Osteoblast (primary cell): Measurements from ENCODE around the gene EYS. TPM values are rescaled to one million over a fixed set of nuclear protein-coding genes. Genes with fewer than 3 reads are reported as not detected.

ENCODE experiments used
- DNase-seq: peaks from one replicate; pipeline ENCODE4 v3.0.0; 2011; ENCODE audit warnings: low spot score, mixed read lengths; ENCODE audit not compliant: insufficient read length; ENCODE audit errors: missing footprints
- H2AFZ ChIP-seq: 2 replicates; pipeline ENCODE4 v1.6.0; 2011; ENCODE audit warnings: mild to moderate bottlenecking, low read length
- H3K27ac ChIP-seq: 2 replicates; pipeline ENCODE4 v1.5.1; 2011; ENCODE audit warnings: mild to moderate bottlenecking, low read depth, low read length, moderate library complexity
- H3K27me3 ChIP-seq: 2 replicates; pipeline ENCODE4 v1.6.0; 2012; ENCODE audit warnings: mild to moderate bottlenecking, control low read depth, inconsistent platforms, low read length, moderate library complexity; ENCODE audit not compliant: insufficient read depth
- H3K36me3 ChIP-seq: 2 replicates; pipeline ENCODE4 v1.5.1; 2011; ENCODE audit warnings: mild to moderate bottlenecking, low read length, control low read depth, moderate library complexity; ENCODE audit not compliant: insufficient read depth
- H3K4me1 ChIP-seq: 2 replicates; pipeline ENCODE4 v1.5.1; 2011; ENCODE audit warnings: mild to moderate bottlenecking, low read length, control low read depth, moderate library complexity; ENCODE audit not compliant: insufficient read depth
- H3K4me2 ChIP-seq: 2 replicates; pipeline ENCODE4 v1.6.0; 2011; ENCODE audit warnings: mild to moderate bottlenecking, low read length; ENCODE audit not compliant: insufficient read depth
- H3K4me3 ChIP-seq: fragments of 200-600 bp; sonication (generic); 3 replicates; pipeline ENCODE4 v1.5.1; 2012; ENCODE audit warnings: mild to moderate bottlenecking, low read length, inconsistent platforms; ENCODE audit not compliant: insufficient read depth
- H3K79me2 ChIP-seq: 2 replicates; pipeline ENCODE4 v1.6.0; 2012; ENCODE audit warnings: mild to moderate bottlenecking, low read length, control low read depth, inconsistent platforms; ENCODE audit not compliant: insufficient read depth
- H3K9me3 ChIP-seq: 2 replicates; pipeline ENCODE4 v1.5.1; 2011; ENCODE audit warnings: low read depth, low read length, control low read depth
- H4K20me1 ChIP-seq: 2 replicates; pipeline ENCODE4 v1.6.0; 2012; ENCODE audit warnings: mild to moderate bottlenecking, low read length, control low read depth; ENCODE audit not compliant: insufficient read depth
- total RNA-seq: library from RNA; depleted of rRNA; stranded (reverse); fragments of >200 nt; gene quantifications from 2 replicates; pipeline ENCODE4 v1.2.3, GENCODE V29; 2012
- TF ChIP-seq, protein P1 (sequence below): IDR thresholded peaks from 2 replicates; pipeline ENCODE4 v1.5.1; 2011; ENCODE audit warnings: mild to moderate bottlenecking, low read depth, low read length, moderate library complexity; ENCODE audit errors: extremely low read depth

The EYS gene
- total RNA-seq, 1 donor, result under 0.01 TPM

DNA sequence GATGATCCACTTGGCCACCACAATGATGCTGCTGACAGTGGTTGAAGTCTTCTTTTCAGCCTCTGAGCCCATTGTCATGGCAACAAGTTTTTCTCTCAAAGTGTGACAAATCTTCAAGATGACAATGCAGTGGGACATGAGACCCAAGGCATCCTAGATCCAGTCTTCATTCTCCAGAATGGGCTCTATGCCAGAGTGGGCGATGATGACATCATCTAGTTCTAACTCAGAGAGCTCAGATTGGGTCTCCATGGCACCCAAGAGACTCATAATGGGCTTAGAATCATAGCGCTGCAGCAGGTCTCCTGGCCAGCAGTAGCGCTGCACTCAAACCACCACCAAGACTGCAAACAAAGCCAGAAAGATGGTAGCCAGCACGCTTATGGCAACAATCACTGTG is 973.6 kb downstream of the EYS start:
- Histone ChIP-seq H3K27me3 (no peaks in the 10 kb centered on the region), H3K27ac (no peak overlapping the region), H2AFZ (no peak overlapping the region), H4K20me1 (no peaks in the 10 kb centered on the region), H3K4me3 (no peak overlapping the region), H3K4me1 (no peaks in the 10 kb centered on the region), H3K36me3 (no peaks in the 10 kb centered on the region), H3K9me3 (peaks cover 3% of the 10 kb centered on the region), H3K79me2 (no peaks in the 10 kb centered on the region), H3K4me2 (no peak overlapping the region)
- DNase-seq, result no peak
- TF ChIP-seq, protein P1, sequence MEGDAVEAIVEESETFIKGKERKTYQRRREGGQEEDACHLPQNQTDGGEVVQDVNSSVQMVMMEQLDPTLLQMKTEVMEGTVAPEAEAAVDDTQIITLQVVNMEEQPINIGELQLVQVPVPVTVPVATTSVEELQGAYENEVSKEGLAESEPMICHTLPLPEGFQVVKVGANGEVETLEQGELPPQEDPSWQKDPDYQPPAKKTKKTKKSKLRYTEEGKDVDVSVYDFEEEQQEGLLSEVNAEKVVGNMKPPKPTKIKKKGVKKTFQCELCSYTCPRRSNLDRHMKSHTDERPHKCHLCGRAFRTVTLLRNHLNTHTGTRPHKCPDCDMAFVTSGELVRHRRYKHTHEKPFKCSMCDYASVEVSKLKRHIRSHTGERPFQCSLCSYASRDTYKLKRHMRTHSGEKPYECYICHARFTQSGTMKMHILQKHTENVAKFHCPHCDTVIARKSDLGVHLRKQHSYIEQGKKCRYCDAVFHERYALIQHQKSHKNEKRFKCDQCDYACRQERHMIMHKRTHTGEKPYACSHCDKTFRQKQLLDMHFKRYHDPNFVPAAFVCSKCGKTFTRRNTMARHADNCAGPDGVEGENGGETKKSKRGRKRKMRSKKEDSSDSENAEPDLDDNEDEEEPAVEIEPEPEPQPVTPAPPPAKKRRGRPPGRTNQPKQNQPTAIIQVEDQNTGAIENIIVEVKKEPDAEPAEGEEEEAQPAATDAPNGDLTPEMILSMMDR, result no peak

GRCh38 chr6:64732888-64733287 is 974.1 kb downstream of the EYS start:
- Histone ChIP-seq H3K27ac (no peak overlapping the region), H4K20me1 (no peaks in the 10 kb centered on the region), H3K4me3 (no peak overlapping the region), H3K9me3 (peaks cover 3% of the 10 kb centered on the region), H3K27me3 (no peaks in the 10 kb centered on the region), H3K4me1 (no peaks in the 10 kb centered on the region), H3K79me2 (no peaks in the 10 kb centered on the region), H2AFZ (no peak overlapping the region), H3K4me2 (no peak overlapping the region), H3K36me3 (no peaks in the 10 kb centered on the region)
- DNase-seq, result no peak
- TF ChIP-seq, protein P1, result no peak

DNA sequence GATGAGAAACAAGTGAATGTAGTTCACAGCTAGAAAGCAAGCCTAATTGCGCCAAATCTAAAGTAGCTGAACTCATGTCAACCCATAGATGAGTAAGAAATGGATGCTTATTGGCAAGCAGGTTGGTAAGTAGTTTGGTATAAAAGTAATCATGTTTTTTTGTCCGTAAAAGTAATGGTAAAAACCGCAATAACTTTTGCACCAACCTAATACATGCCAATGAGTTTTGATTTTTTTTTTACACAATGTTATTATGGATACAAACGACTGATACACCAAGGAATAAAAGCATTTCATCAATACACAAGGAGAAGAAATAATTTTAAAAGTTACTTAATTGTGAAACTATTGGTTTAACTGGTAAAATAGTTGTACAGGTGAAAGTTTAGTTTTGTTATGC is 977.5 kb downstream of the EYS start:
- H3K4me2 ChIP-seq, result no peak overlapping the region
- H3K79me2 ChIP-seq, result no peaks in the 10 kb centered on the region
- H2AFZ ChIP-seq, result no peak overlapping the region
- no peak overlapping the region for H3K4me3 ChIP-seq
- H3K36me3 ChIP-seq, result no peaks in the 10 kb centered on the region
- no peaks in the 10 kb centered on the region for H4K20me1 ChIP-seq
- TF ChIP-seq, protein P1, result no peak
- H3K27me3 ChIP-seq, result no peaks in the 10 kb centered on the region
- H3K4me1 ChIP-seq, result no peaks in the 10 kb centered on the region
- H3K9me3 ChIP-seq, result peaks cover 5% of the 10 kb centered on the region
- no peak overlapping the region for H3K27ac ChIP-seq
- DNase-seq, result no peak

GRCh38 chr6:64727075-64727474 is 980.0 kb downstream of the EYS start:
- Histone ChIP-seq H3K4me3 (no peak overlapping the region), H3K36me3 (no peaks in the 10 kb centered on the region), H3K9me3 (peaks cover 5% of the 10 kb centered on the region), H3K79me2 (no peaks in the 10 kb centered on the region), H4K20me1 (no peaks in the 10 kb centered on the region), H3K4me2 (no peak overlapping the region), H3K4me1 (no peaks in the 10 kb centered on the region), H3K27ac (no peak overlapping the region), H2AFZ (no peak overlapping the region), H3K27me3 (no peaks in the 10 kb centered on the region)
- DNase-seq, result no peak
- TF ChIP-seq, protein P1, result no peak
